PC-9 (cell line): ENCODE measurements around the gene PTPN9. TPM values are rescaled to one million over a fixed set of nuclear protein-coding genes. Genes with fewer than 3 reads are reported as not detected.
A peak's percentile ranks its signal among the peaks of the same experiment; 100 is the strongest.
"Not testable (repeated sequence)": the region's sequence is repeated elsewhere in the genome, so short reads cannot be mapped to it uniquely, and the experiment has no call there.

Experiments
- BruUV-seq: library from RNA; stranded (reverse); fragments of 400-500 nt; replicated peaks from 2 replicates; lab custom pipeline; 2021; lab: Mats Ljungman, UMichigan
- CTCF ChIA-PET: fragments of 300-600 bp; sonication (Branson Sonifier 250); formaldehyde crosslinking; loops from one replicate; lab custom pipeline; 2022; ENCODE audit warnings: antibody characterized with exemption; lab: Charles Lee
- POLR2A ChIA-PET: fragments of 300-600 bp; sonication (Branson Sonifier 250); formaldehyde crosslinking; loops from one replicate; lab custom pipeline; 2022; ENCODE audit warnings: antibody characterized with exemption; ENCODE audit not compliant: unreplicated experiment; lab: Charles Lee
- DNase-seq, 2 experiments: peaks; one replicate each; pipeline versions ENCODE4 v3.0.0 to v3.0.0-alpha.2; 2015 to 2022; ENCODE audit warnings: mixed read lengths in 1 of 2
- H2AFZ ChIP-seq: fragments of 200-600 bp; sonication (generic); 2 replicates; pipeline ENCODE4 v1.8.1; 2017; ENCODE audit warnings: antibody characterized with exemption
- H3F3A ChIP-seq: fragments of 200-600 bp; sonication (generic); 2 replicates; pipeline ENCODE4 v1.8.1; 2017; ENCODE audit warnings: antibody characterized with exemption, mild to moderate bottlenecking, low read depth; ENCODE audit not compliant: insufficient read depth
- H3K27ac ChIP-seq: fragments of 200-600 bp; sonication (generic); 2 replicates; pipeline ENCODE4 v1.6.1; 2016; ENCODE audit warnings: mixed run types
- H3K27me3 ChIP-seq: fragments of 200-600 bp; sonication (generic); 2 replicates; pipeline ENCODE4 v1.6.1; 2016; ENCODE audit warnings: low read depth, mixed run types; ENCODE audit not compliant: insufficient read depth
- H3K36me3 ChIP-seq: fragments of 200-600 bp; sonication (generic); 2 replicates; pipeline ENCODE4 v1.6.1; 2016; ENCODE audit warnings: low read depth, mixed run types
- H3K4me1 ChIP-seq: fragments of 200-600 bp; sonication (generic); replicated peaks from 2 replicates; pipeline ENCODE4 v1.6.1; 2016; ENCODE audit warnings: mixed run types; ENCODE audit not compliant: insufficient read depth
- H3K4me2 ChIP-seq: fragments of 200-600 bp; sonication (generic); 2 replicates; pipeline ENCODE4 v1.6.1; 2017; ENCODE audit warnings: mixed run types
- H3K4me3 ChIP-seq: fragments of 200-600 bp; sonication (generic); 2 replicates; pipeline ENCODE4 v1.6.1; 2016; ENCODE audit warnings: mixed run types
- H3K79me2 ChIP-seq: fragments of 200-600 bp; sonication (generic); 2 replicates; pipeline ENCODE4 v1.6.1; 2017; ENCODE audit warnings: low read depth, mixed run types
- H3K9me2 ChIP-seq: fragments of 200-600 bp; sonication (generic); 2 replicates; pipeline ENCODE4 v1.8.1; 2017; ENCODE audit warnings: mild to moderate bottlenecking; ENCODE audit not compliant: insufficient read depth
- H3K9me3 ChIP-seq: fragments of 200-600 bp; sonication (generic); 2 replicates; pipeline ENCODE4 v1.8.1; 2016; ENCODE audit warnings: low read depth; ENCODE audit not compliant: insufficient read depth
- H4K20me1 ChIP-seq: fragments of 200-600 bp; sonication (generic); 2 replicates; pipeline ENCODE4 v1.8.1; 2017; ENCODE audit not compliant: insufficient read depth
- EZH2 ChIP-seq: fragments of 200-600 bp; sonication (generic); IDR thresholded peaks from 2 replicates; pipeline ENCODE4 v1.8.0; 2017; ENCODE audit warnings: antibody characterized with exemption, low read depth
- intact Hi-C: fragments of 100-400 bp; cut with micrococcal nuclease; formaldehyde crosslinking; loops from one replicate; pipeline ENCODE4 v1.10.0; 2022; ENCODE audit not compliant: unreplicated experiment
- total RNA-seq: library from RNA; stranded (reverse); gene quantifications from 2 replicates; pipeline ENCODE4 v1.2.3, GENCODE V29; 2021
- TF ChIP-seq, protein P1 (sequence below): fragments of 200-600 bp; sonication (generic); conservative IDR thresholded peaks from 2 replicates; pipeline ENCODE4 v1.6.1; 2017; ENCODE audit warnings: mixed run types, antibody characterized with exemption, mild to moderate bottlenecking, moderate library complexity

The PTPN9 gene
- total RNA-seq, 1 experiment from 2014 or later, result 22.4 TPM

GRCh38 chr15:75532413-75533250, 46.5 kb downstream of the PTPN9 start:
- Histone ChIP-seq H3K4me3 (peak overlapping the region; percentile 2; the same call in 1 of the 2 replicates), H2AFZ (no peak overlapping the region), H3K4me1 (peaks cover 32% of the 10 kb centered on the region), H3K27me3 (no peaks in the 10 kb centered on the region), H4K20me1 (peaks cover 8% of the 10 kb centered on the region; the same call in 1 of the 2 replicates), H3K36me3 (no peaks in the 10 kb centered on the region), H3K27ac (peak overlapping the region; percentile 68), H3K4me2 (peak overlapping the region; percentile 53), H3F3A (peaks cover 53% of the 10 kb centered on the region), H3K9me2 (no peaks in the 10 kb centered on the region), H3K79me2 (peaks cover 41% of the 10 kb centered on the region), H3K9me3 (no peaks in the 10 kb centered on the region)
- TF ChIP-seq EZH2, result no peak
- TF ChIP-seq, protein P1, sequence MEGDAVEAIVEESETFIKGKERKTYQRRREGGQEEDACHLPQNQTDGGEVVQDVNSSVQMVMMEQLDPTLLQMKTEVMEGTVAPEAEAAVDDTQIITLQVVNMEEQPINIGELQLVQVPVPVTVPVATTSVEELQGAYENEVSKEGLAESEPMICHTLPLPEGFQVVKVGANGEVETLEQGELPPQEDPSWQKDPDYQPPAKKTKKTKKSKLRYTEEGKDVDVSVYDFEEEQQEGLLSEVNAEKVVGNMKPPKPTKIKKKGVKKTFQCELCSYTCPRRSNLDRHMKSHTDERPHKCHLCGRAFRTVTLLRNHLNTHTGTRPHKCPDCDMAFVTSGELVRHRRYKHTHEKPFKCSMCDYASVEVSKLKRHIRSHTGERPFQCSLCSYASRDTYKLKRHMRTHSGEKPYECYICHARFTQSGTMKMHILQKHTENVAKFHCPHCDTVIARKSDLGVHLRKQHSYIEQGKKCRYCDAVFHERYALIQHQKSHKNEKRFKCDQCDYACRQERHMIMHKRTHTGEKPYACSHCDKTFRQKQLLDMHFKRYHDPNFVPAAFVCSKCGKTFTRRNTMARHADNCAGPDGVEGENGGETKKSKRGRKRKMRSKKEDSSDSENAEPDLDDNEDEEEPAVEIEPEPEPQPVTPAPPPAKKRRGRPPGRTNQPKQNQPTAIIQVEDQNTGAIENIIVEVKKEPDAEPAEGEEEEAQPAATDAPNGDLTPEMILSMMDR, result peak; percentile 66
- no TSS peak for BruUV-seq
- POLR2A ChIA-PET, result interaction anchor here (0.7 kb wide), 3 partner anchors 47 to 176 kb away, joined by 7 to 26 read pairs (median 7); partner anchors contain the start of genes PTPN9 and SIN3A
- DNase-seq, result peak; percentile 36 to 87
- intact Hi-C loops, result no loop called here
- CTCF ChIA-PET, result interaction anchor here (0.6 to 1.2 kb wide), 5 partner anchors 38 to 1413 kb away, joined by 3 to 4 read pairs (median 3); partner anchors contain the start of gene SIN3A

DNA sequence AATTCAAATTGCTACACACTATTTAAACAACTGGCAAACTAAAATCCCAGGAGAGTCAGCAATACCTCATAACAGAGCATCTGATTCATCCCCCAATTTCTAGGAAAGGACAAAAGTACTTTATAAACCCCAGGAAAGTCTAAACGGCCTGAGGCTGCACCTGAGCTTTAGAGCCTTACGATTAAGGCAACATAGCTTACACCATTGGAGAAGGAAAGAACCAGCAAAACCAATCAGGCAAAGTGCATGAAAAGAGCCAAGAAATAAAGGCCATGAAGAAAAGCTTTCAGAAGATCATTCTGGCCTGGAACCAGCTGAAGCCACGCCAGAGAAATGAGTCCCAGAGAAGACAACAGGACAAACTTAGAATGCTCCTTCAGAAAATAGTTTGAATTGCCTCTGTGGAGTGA, 48.1 kb downstream of the PTPN9 start:
- ChIA-PET POLR2A (no interaction called here), CTCF (interaction anchor here (0.7 kb wide), 1 partner anchor 9 kb away, joined by 4 read pairs; no protein-coding TSS in a partner anchor)
- no TSS peak for BruUV-seq
- H3K9me2 ChIP-seq, result no peaks in the 10 kb centered on the region
- H3F3A ChIP-seq, result peaks cover 52% of the 10 kb centered on the region
- peaks cover 8% of the 10 kb centered on the region; the same call in 1 of the 2 replicates for H4K20me1 ChIP-seq
- H3K27ac ChIP-seq, result peak overlapping the region; percentile 49
- peaks cover 31% of the 10 kb centered on the region for H3K79me2 ChIP-seq
- H2AFZ ChIP-seq, result no peak overlapping the region
- no peak for DNase-seq
- H3K4me1 ChIP-seq, result peaks cover 32% of the 10 kb centered on the region
- no peaks in the 10 kb centered on the region for H3K9me3 ChIP-seq
- intact Hi-C loops, result no loop called here
- no peaks in the 10 kb centered on the region for H3K27me3 ChIP-seq
- TF ChIP-seq, protein P1, result no peak
- no peak for TF ChIP-seq EZH2
- no peak overlapping the region for H3K4me2 ChIP-seq
- no peak overlapping the region for H3K4me3 ChIP-seq
- H3K36me3 ChIP-seq, result no peaks in the 10 kb centered on the region

- Histone ChIP-seq H3K9me2 (no peaks in the 10 kb centered on the region), H3K4me1 (peaks cover 32% of the 10 kb centered on the region), H3K4me2 (no peak overlapping the region), H3K9me3 (no peaks in the 10 kb centered on the region), H3K27me3 (no peaks in the 10 kb centered on the region), H3K27ac (no peak overlapping the region), H3K4me3 (no peak overlapping the region), H4K20me1 (peaks cover 8% of the 10 kb centered on the region; the same call in 1 of the 2 replicates), H3F3A (peaks cover 43% of the 10 kb centered on the region), H2AFZ (no peak overlapping the region), H3K79me2 (peaks cover 22% of the 10 kb centered on the region), H3K36me3 (no peaks in the 10 kb centered on the region)
- DNase-seq, result no peak
- BruUV-seq, result no TSS peak
- intact Hi-C loops, result no loop called here
- ChIA-PET CTCF (no interaction called here), POLR2A (no interaction called here)
- TF ChIP-seq, protein P1, result no peak
- no peak for TF ChIP-seq EZH2
Measured at GRCh38 chr15:75530169-75530568, 48.9 kb downstream of the PTPN9 start.

GRCh38 chr15:75525756-75526155, 53.4 kb downstream of the PTPN9 start:
- H3K4me1 ChIP-seq, H3K4me3 ChIP-seq, H3K27me3 ChIP-seq, H2AFZ ChIP-seq, BruUV-seq, H3K36me3 ChIP-seq, intact Hi-C loops, H3K9me3 ChIP-seq, DNase-seq, H3K4me2 ChIP-seq, H3K79me2 ChIP-seq, H3K9me2 ChIP-seq, H3K27ac ChIP-seq, H4K20me1 ChIP-seq, POLR2A ChIA-PET, H3F3A ChIP-seq: not testable (repeated sequence)
- CTCF ChIA-PET, result interaction anchor here (0.7 kb wide), 1 partner anchor 274 kb away, joined by 3 read pairs; no protein-coding TSS in a partner anchor
